AG09309 (cell line): ENCODE results near the gene CAMK2G.
A peak's percentile ranks its signal among the peaks of the same experiment; 100 is the strongest.

Experiments
- DNase-seq: peaks from one replicate; pipeline ENCODE4 v3.0.0-alpha.2; 2010; ENCODE audit warnings: low read depth
- H3K4me3 ChIP-seq: 2 replicates; pipeline ENCODE4 v1.5.1; 2011; ENCODE audit warnings: mild to moderate bottlenecking, low read depth, low read length, moderate library complexity; ENCODE audit not compliant: control insufficient read depth
- TF ChIP-seq, protein P1 (sequence below): IDR thresholded peaks from 2 replicates; pipeline ENCODE4 v1.5.1; 2011; ENCODE audit warnings: mild to moderate bottlenecking, low read depth, low read length, inconsistent platforms; ENCODE audit not compliant: insufficient read depth, control insufficient read depth; ENCODE audit errors: missing control alignments

The CAMK2G gene

GRCh38 chr10:73803680-73804286, 70.6 kb downstream of the CAMK2G start:
- TF ChIP-seq, protein P1, sequence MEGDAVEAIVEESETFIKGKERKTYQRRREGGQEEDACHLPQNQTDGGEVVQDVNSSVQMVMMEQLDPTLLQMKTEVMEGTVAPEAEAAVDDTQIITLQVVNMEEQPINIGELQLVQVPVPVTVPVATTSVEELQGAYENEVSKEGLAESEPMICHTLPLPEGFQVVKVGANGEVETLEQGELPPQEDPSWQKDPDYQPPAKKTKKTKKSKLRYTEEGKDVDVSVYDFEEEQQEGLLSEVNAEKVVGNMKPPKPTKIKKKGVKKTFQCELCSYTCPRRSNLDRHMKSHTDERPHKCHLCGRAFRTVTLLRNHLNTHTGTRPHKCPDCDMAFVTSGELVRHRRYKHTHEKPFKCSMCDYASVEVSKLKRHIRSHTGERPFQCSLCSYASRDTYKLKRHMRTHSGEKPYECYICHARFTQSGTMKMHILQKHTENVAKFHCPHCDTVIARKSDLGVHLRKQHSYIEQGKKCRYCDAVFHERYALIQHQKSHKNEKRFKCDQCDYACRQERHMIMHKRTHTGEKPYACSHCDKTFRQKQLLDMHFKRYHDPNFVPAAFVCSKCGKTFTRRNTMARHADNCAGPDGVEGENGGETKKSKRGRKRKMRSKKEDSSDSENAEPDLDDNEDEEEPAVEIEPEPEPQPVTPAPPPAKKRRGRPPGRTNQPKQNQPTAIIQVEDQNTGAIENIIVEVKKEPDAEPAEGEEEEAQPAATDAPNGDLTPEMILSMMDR, result no peak
- no peak for DNase-seq
- no peak overlapping the region for H3K4me3 ChIP-seq

DNA sequence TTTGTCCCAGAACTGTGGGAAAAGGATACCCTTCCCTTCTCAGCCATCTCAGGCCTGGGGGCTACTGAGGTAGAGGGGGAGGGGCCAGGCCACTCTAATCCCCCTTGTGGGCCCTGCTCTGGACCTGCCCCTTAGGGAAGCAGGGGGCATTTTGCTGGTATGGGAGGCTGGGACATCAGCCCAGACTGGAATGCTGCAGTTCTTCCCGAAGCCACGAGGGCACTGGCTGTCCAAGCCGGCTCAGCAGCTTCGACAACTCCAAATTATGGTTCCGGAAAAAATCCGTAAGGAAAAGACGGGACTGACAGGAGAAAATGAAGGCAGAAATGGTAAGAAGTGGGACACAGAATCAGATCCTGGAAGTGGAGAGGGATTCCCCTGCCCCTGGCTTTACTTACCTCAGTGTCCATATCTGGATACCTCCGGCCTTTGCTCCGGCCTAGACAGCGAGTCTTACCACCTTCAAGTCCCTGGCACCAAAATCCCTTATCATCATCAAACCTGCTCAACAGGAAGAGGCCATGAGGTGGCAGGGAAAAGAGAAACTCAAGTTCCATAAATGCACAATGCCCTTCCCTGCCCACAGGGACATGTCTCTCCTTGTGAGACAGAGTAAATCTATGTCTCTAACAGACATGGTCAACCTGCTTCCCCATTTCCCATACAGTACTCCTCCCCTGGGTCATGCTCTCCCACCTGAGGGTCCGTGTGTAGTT, 71.9 kb downstream of the CAMK2G start:
- H3K4me3 ChIP-seq, result no peak overlapping the region
- DNase-seq, result no peak
- TF ChIP-seq, protein P1, result peak; percentile 32

- no peak for DNase-seq
- H3K4me3 ChIP-seq, result no peak overlapping the region
- TF ChIP-seq, protein P1, result no peak
Observed at GRCh38 chr10:73801253-73801590, 73.1 kb downstream of the CAMK2G start.

DNA sequence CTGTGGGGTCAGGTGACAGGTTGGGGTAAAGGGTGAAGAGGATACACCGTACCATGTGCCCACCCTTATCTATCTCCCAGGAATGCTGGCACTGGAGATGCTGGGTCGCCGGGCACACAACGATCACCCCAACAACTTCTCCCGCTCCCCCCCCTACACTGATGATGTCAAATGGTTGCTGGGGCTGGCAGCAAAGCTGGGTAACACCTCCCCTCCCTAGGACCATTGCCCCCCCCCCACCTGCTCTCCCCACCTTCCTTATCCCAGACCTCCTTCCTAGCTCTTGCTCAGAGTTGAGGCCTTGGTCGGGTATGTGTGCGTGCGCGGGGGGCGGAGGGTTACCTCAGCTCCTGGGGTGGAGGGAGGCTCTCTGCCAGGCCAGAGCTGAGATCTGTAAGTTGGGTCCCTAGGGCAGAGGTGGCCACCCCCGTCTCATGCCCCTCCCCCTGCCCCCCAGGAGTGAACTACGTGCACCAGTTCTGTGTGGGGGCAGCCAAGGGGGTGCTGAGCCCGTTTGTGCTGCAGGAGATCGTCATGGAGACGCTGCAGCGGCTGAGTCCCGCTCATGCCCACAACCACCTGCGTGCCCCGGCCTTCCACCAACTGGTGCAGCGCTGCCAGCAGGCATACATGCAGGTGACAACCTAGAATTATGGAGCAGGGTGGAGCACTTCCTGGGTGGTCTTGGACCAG, 73.6 kb downstream of the CAMK2G start:
- no peak overlapping the region for H3K4me3 ChIP-seq
- DNase-seq, result no peak
- TF ChIP-seq, protein P1, result no peak

DNA sequence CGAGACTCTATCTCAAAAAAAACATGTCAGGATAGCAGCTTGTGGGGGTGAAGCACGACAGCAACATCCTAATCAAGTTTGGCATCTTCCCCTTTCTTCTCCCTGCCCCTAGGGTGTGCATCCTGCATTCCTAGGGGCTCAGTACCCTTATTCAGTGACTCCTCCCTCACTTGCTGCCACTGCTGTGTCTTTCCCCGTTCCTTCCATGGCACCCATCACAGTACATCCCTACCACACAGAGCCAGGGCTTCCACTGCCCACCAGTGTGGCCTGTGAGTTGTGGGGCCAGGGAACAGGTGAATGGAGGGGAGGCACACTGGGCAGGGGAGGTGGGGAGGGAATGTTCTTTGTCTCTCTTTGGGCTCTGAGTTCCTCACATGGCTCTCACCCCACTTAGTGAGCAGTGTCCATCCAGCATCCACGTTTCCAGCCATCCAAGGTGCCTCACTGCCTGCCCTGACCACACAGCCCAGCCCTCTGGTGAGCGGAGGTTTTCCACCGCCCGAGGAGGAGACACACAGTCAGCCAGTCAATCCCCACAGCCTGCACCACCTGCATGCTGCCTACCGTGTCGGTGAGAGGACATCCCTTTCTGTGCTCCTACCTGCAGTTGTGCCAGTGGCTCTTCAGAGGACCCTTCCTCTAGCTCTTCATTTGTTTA, 74.3 kb downstream of the CAMK2G start:
- no peak for DNase-seq
- TF ChIP-seq, protein P1, result no peak
- H3K4me3 ChIP-seq, result no peak overlapping the region

DNA sequence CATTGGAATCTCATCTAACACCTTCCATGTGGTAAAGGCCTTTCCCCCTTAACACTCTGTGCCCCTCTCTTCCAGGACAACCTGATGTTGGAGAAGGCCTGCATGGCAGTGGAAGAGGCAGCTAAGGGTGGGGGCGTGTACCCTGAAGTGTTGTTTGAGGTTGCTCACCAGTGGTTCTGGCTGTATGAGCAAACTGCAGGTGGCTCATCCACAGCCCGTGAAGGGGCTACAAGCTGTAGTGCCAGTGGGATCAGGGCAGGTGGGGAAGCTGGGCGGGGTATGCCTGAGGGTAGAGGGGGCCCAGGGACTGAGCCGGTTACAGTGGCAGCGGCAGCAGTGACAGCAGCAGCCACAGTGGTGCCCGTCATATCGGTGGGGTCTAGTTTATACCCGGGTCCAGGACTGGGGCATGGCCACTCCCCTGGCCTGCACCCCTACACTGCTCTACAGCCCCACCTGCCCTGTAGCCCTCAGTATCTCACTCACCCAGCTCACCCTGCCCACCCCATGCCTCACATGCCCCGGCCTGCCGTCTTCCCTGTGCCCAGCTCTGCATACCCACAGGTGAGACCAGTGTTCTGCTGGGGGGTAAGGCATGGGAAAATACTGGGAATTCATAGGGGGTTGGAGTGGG, 75.3 kb downstream of the CAMK2G start:
- DNase-seq, result no peak
- TF ChIP-seq, protein P1, result no peak
- H3K4me3 ChIP-seq, result no peak overlapping the region
